Thoracic aorta (tissue), 2 donors: ENCODE data around the gene PYGO2. TPM values are rescaled to one million over a fixed set of nuclear protein-coding genes. Genes with fewer than 3 reads are reported as not detected.
"Not testable (repeated sequence)": the region's sequence is repeated elsewhere in the genome, so short reads cannot be mapped to it uniquely, and the experiment has no call there.

Source experiments
- ATAC-seq: fragments of 150-250 bp; one replicate; pipeline ENCODE4 v1.8.0; 2017; ENCODE audit warnings: low read depth; ENCODE audit not compliant: insufficient number of reproducible peaks, low FRiP score
- DNase-seq: peaks from one replicate; pipeline ENCODE4 v3.0.0-alpha.2; 2020; ENCODE audit warnings: low spot score
- H3K27ac ChIP-seq, 2 donors: fragments of 200-600 bp; sonication (generic); 1 replicate in 1 of 2; 2 replicates in 1 of 2; pipeline ENCODE4 v1.5.1; 2016; ENCODE audit warnings: mild to moderate bottlenecking in 2 of 2, moderate library complexity in 2 of 2
- H3K27me3 ChIP-seq: fragments of 200-600 bp; sonication (generic); replicated peaks from 2 replicates; pipeline ENCODE4 v1.6.0; 2016; ENCODE audit warnings: mild to moderate bottlenecking; ENCODE audit not compliant: insufficient read depth
- H3K36me3 ChIP-seq: fragments of 200-600 bp; sonication (generic); one replicate; pipeline ENCODE4 v1.5.1; 2016
- H3K4me1 ChIP-seq, 2 donors: fragments of 200-600 bp; sonication (generic); 1 replicate in 1 of 2; 2 replicates in 1 of 2; pipeline versions ENCODE4 v1.5.1 to v1.6.0; 2016; ENCODE audit warnings: low read depth in 2 of 2, mild to moderate bottlenecking in 1 of 2; ENCODE audit not compliant: control insufficient read depth in 1 of 2
- H3K4me3 ChIP-seq: fragments of 200-600 bp; sonication (generic); 2 replicates; pipeline ENCODE4 v1.5.1; 2016; ENCODE audit warnings: mild to moderate bottlenecking
- H3K9me3 ChIP-seq: fragments of 200-600 bp; sonication (generic); 2 replicates; pipeline ENCODE4 v1.5.1; 2016
- CTCF ChIP-seq: fragments of 200-600 bp; sonication (generic); IDR thresholded peaks from one replicate; pipeline ENCODE4 v1.5.1; 2019; ENCODE audit warnings: antibody characterized with exemption
- total RNA-seq, 2 donors: library from RNA; depleted of rRNA; stranded (reverse); fragments of >200 nt; gene quantifications; one replicate each; pipeline versions ENCODE4 v1.1.0 to v1.2.3, GENCODE V29; 2016

The PYGO2 gene
- total RNA-seq, 2 donors from 2014 or later = 17.8 to 21.4 TPM

GRCh38 chr1:154995301-154995983 lies 33.9 kb upstream of the PYGO2 start:
- ATAC-seq, H3K4me3 ChIP-seq, H3K27me3 ChIP-seq, H3K9me3 ChIP-seq, DNase-seq, H3K36me3 ChIP-seq, H3K27ac ChIP-seq: not testable (repeated sequence)
- peak; percentile 34 for TF ChIP-seq CTCF
- H3K4me1 ChIP-seq = peaks cover 13 to 17% of the 10 kb centered on the region in 2 donors

- H3K4me3 ChIP-seq = no peak overlapping the region
- H3K4me1 ChIP-seq = peaks cover 7 to 10% of the 10 kb centered on the region in 2 donors
- ATAC-seq = no peak
- H3K36me3 ChIP-seq = peaks cover 6% of the 10 kb centered on the region
- no peaks in the 10 kb centered on the region for H3K9me3 ChIP-seq
- no peak for TF ChIP-seq CTCF
- no peaks in the 10 kb centered on the region for H3K27me3 ChIP-seq
- DNase-seq = no peak
- no peak overlapping the region for H3K27ac ChIP-seq
These were observed 33.0 kb upstream of the PYGO2 start for GRCh38 chr1:154994591-154994990.

- Histone ChIP-seq H3K9me3 (no peaks in the 10 kb centered on the region), H3K4me3 (no peak overlapping the region), H3K27me3 (no peaks in the 10 kb centered on the region), H3K27ac (no peak overlapping the region), H3K4me1 (peaks cover 3 to 6% of the 10 kb centered on the region in 2 donors), H3K36me3 (peaks cover 6% of the 10 kb centered on the region)
- TF ChIP-seq CTCF = no peak
- ATAC-seq = no peak
- DNase-seq = no peak
These were observed 32.6 kb upstream of the PYGO2 start for GRCh38 chr1:154994269-154994587.

- DNase-seq (no peak), ATAC-seq (no peak)
- Histone ChIP-seq H3K9me3 (no peaks in the 10 kb centered on the region), H3K4me3 (no peak within 1 kb of the TSS), H3K36me3 (peaks cover 6% of the 10 kb centered on the region), H3K4me1 (peaks cover 0 to 1% of the 10 kb centered on the region in 2 donors), H3K27ac (no peak within 1 kb of the TSS), H3K27me3 (no peaks in the 10 kb centered on the region)
- TF ChIP-seq CTCF = no peak
These were observed 32.1 kb upstream of the PYGO2 start, which contains the start of gene LENEP for GRCh38 chr1:154993572-154994268. Gene LENEP, plus strand, starts transcription at chr1:154993586. Its CDS starts 22 bp downstream, at chr1:154993608.

- Histone ChIP-seq H3K4me3 (no peak overlapping the region), H3K27me3 (no peaks in the 10 kb centered on the region), H3K36me3 (peaks cover 10% of the 10 kb centered on the region), H3K4me1 (no peaks in the 10 kb centered on the region), H3K9me3 (no peaks in the 10 kb centered on the region), H3K27ac (no peak overlapping the region)
- TF ChIP-seq CTCF = no peak
- DNase-seq (no peak), ATAC-seq (no peak)
These were observed 31.4 kb upstream of the PYGO2 start for GRCh38 chr1:154992721-154993571.
